Activated T-helper 17 cell treated with anti-CD3 and anti-CD28 coated beads, Interleukin-2, amount 50 U/mL, for 72 hours (primary cell): ENCODE measurements around the gene RNF130. TPM values are rescaled to one million over a fixed set of nuclear protein-coding genes. Genes with fewer than 3 reads are reported as not detected.

ENCODE experiments used
- ATAC-seq: fragments of 150-1000 bp; cut with Tn5 transposase; replicated peaks from 2 replicates; pipeline ENCODE4 v1.10.0; 2021; ENCODE audit warnings: mild to moderate bottlenecking, moderate library complexity
- H3K27ac Mint-ChIP-seq: one replicate; pipeline ENCODE4 v1.8.0; 2022; ENCODE audit warnings: mixed read lengths
- H3K27me3 Mint-ChIP-seq: one replicate; pipeline ENCODE4 v1.8.0; 2022; ENCODE audit warnings: mixed read lengths
- H3K36me3 Mint-ChIP-seq: one replicate; pipeline ENCODE4 v1.8.0; 2022; ENCODE audit warnings: low read depth, mild to moderate bottlenecking, mixed read lengths
- H3K4me1 Mint-ChIP-seq: one replicate; pipeline ENCODE4 v1.8.0; 2022; ENCODE audit warnings: mixed read lengths
- H3K4me3 Mint-ChIP-seq: one replicate; pipeline ENCODE4 v1.8.0; 2022; ENCODE audit warnings: mild to moderate bottlenecking, mixed read lengths
- H3K9me3 Mint-ChIP-seq: one replicate; pipeline ENCODE4 v1.8.0; 2022; ENCODE audit warnings: mixed read lengths
- total RNA-seq, 2 donors: library from RNA; stranded (reverse); gene quantifications; one replicate each; pipeline ENCODE4 v1.2.3, GENCODE V29; 2022

RNF130 gene
- total RNA-seq, 2 donors from 2014 or later: 9.0 TPM

DNA sequence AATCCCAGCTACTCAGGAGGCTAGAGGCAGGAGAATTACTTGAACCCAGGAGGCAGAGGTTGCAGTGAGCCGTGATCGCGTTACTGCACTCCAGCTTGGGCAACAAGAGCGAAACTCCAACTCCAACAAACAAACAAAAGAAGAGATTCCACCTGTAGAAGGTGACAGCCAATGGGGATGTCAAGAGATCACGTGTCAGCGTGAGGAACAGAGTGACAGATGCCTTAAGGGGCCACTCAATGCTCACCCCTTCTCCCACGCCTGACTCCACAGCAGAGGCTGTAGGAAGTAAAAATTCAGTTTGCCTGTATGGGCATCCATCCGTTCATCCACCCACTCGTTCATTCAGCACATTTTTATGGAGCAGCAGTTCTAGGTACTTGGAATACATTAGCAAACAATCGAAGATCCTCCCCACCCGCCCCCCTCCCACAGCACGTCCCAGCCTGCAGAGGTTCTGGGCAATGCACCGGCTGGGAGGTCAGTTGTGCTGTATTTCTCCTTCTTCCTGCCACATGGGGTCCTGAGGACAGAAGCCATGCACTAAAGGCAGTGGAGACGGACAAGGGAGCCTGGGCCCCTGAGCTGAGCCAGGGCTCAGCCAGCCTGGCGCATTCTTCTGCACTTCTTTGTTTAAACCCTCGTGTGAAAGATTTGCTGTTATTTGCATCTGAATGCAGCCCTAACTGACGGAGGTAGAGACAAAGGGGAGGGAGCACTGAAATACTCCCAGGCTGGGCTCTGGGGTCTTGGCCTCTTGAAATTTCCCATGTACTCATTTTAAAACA, 11.3 kb upstream of the RNF130 start:
- Mint-ChIP-seq H3K4me1 (no peaks in the 10 kb centered on the region), H3K27ac (no peak overlapping the region), H3K36me3 (no peaks in the 10 kb centered on the region), H3K27me3 (peaks cover 17% of the 10 kb centered on the region), H3K9me3 (no peaks in the 10 kb centered on the region), H3K4me3 (no peak overlapping the region)
- no peak for ATAC-seq

DNA sequence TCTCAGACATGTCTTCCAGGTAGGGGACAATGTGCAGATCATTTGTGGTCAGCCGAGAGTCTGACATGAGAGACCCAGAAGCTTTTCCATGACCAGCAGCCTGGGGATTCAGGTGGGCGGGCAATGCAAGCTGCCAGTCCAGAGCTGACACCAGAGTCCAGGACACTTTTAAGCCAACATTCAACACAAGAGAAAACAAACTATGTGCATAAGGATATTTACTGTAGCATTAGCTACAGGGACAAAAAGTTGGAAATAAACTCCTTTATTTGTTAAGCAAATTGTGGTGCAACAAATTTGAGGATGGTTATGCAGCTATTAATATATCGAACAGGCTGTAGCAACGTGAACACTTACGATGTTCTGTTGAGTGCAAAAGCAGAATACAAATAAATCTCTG, 9.9 kb upstream of the RNF130 start:
- no peak for ATAC-seq
- Mint-ChIP-seq H3K27ac (no peak overlapping the region), H3K4me1 (no peaks in the 10 kb centered on the region), H3K9me3 (no peaks in the 10 kb centered on the region), H3K4me3 (no peak overlapping the region), H3K27me3 (peaks cover 17% of the 10 kb centered on the region), H3K36me3 (no peaks in the 10 kb centered on the region)

DNA sequence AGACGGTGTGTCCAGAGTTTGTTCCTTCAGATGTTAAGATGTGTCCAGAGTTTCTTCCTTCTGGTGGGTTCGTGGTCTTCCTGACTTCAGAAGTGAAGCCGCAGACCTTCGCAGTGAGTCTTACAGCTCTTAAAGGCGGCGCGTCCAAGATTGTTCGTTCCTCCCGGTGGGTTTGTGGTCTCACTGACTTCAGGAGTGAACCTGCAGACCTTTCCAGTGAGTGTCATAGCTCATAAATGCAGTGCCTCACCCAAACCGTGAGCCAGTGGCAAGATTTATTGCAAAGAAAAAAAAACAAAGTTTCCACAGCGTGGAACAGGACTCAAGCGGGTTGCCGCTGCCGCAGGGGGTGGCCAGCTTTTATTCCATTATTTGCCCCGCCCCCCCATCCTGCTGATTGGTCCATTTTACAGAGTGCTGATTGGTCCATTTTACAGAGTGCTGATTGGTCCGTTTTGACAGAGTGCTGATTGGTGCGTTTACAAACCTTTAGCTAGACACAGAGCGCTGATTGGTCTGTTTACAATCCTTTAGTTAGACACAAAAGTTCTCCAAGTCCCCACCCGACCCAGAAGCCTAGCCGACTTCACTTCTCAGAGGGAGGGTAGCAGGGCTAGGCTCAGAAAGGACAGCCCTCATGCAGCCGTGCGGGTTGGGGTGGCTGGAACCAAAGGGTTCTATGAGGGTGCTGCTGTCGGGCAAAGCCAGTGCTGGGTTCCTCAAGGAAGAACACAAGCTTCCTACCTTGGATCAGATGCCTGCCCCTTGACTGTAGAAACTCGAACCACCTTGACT, 9.1 kb upstream of the RNF130 start:
- Mint-ChIP-seq H3K4me1 (no peaks in the 10 kb centered on the region), H3K36me3 (no peaks in the 10 kb centered on the region), H3K4me3 (no peak overlapping the region), H3K27me3 (peaks cover 17% of the 10 kb centered on the region), H3K9me3 (no peaks in the 10 kb centered on the region), H3K27ac (no peak overlapping the region)
- no peak for ATAC-seq

DNA sequence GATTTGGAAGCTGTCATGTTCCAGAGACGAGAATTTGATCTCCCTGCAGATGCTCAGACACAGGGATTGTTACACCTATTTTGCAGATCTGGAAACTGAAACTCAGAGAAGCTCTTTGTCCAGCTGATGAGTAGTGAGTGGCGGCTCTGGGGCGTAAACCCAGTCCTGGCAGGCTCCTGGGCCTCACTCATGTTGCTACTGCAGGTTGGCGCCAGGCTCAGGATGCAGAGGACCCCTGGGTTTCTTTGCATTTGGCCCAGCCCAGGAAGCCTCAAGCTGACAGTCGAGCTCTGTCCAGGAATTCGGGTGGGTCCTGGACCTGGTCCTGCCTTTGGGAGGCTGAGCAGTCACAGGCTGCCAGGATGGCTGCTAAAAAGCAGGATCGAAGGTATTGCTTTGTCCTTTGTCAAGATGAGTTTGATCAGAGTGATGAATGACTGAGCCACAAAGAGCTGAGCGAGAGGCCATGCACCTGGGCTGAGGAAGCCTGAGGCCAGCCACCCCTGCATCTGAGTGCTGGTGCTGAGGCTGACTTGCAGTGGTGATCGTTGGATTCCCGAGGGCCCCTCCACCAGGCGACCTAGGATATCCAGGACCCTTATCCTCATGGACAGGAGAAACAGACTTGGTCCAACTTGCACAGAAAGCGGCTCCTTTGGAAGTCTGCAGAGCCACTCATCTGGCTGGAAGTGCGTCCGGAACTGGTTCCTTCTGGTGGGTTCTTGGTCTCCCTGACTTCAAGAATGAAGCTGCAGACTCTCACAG, 8.3 kb upstream of the RNF130 start:
- Mint-ChIP-seq H3K36me3 (no peaks in the 10 kb centered on the region), H3K27ac (no peak overlapping the region), H3K4me1 (no peaks in the 10 kb centered on the region), H3K4me3 (no peak overlapping the region), H3K27me3 (peaks cover 17% of the 10 kb centered on the region), H3K9me3 (no peaks in the 10 kb centered on the region)
- no peak for ATAC-seq

DNA sequence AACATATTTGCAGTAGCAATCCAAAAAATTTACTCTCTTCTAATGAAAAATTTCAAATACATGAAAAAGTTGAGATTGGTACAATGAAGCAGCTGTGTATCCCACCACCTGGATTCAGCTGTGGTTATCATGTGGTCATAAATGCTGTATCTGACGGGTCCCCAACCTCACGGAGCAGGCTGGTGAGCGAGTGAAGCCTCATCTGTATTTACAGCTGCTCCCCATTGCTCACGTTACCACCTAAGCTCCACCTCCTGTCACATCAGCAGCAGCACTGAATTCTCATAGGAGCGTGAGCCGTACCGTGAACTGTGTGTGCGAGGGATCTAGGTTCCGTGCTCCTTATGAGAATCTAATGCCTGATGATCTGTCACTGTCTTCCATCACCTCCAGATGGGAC, 6.8 kb upstream of the RNF130 start:
- ATAC-seq: no peak
- Mint-ChIP-seq H3K36me3 (no peaks in the 10 kb centered on the region), H3K27ac (no peak overlapping the region), H3K4me1 (no peaks in the 10 kb centered on the region), H3K9me3 (no peaks in the 10 kb centered on the region), H3K4me3 (no peak overlapping the region), H3K27me3 (peaks cover 14% of the 10 kb centered on the region)

- Mint-ChIP-seq H3K4me3 (no peak overlapping the region), H3K36me3 (no peaks in the 10 kb centered on the region), H3K4me1 (no peaks in the 10 kb centered on the region), H3K9me3 (no peaks in the 10 kb centered on the region), H3K27ac (no peak overlapping the region), H3K27me3 (peaks cover 14% of the 10 kb centered on the region)
- ATAC-seq: no peak
Observed at GRCh38 chr5:180077594-180078284, 6.2 kb upstream of the RNF130 start.

DNA sequence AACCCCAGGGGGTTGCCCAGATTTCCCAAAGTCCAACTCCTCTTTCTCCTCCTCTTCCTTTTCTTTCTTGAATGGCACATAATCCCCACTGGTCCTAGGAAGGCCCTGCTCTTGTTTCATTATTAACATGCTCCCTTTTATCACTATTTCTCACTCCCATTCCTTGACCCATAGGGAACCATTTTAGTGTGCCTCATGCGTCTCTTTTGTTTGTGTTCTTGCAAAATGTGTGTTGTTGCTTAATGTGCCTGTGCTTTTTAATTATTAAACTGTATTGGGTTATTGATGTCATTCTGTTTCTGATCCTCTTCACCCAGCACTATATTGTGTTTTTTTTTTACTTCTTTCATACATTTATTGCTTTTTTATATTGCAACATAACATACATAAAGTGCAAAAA, 4.1 kb upstream of the RNF130 start:
- Mint-ChIP-seq H3K36me3 (no peaks in the 10 kb centered on the region), H3K4me1 (no peaks in the 10 kb centered on the region), H3K9me3 (no peaks in the 10 kb centered on the region), H3K27ac (no peak overlapping the region), H3K4me3 (no peak overlapping the region), H3K27me3 (peaks cover 11% of the 10 kb centered on the region)
- ATAC-seq: no peak

DNA sequence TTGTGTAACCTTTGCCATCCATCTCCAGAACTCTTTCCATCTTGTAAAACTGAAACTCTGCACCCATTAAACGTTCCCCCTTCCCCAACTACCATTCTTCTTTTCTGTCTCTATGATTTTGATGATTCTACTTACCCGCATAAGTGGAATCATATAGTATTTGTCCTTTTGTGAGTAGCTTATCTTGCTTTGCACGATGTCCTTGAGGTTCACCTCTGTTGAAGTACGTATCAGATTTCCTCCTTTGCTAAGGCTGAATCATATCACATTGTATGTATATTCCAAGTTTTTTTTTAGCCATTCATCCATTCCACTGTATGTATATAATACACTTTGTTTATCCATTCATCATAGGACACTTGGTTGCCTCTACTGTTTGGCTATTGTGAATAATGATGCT, 2.9 kb upstream of the RNF130 start:
- ATAC-seq: no peak
- Mint-ChIP-seq H3K27me3 (peaks cover 7% of the 10 kb centered on the region), H3K4me3 (no peak overlapping the region), H3K27ac (no peak overlapping the region), H3K9me3 (no peaks in the 10 kb centered on the region), H3K4me1 (no peaks in the 10 kb centered on the region), H3K36me3 (no peaks in the 10 kb centered on the region)

- H3K4me3 Mint-ChIP-seq: peak overlapping the region; percentile 58
- no peak overlapping the region for H3K27ac Mint-ChIP-seq
- H3K36me3 Mint-ChIP-seq: no peaks in the 10 kb centered on the region
- H3K4me1 Mint-ChIP-seq: no peaks in the 10 kb centered on the region
- no peaks in the 10 kb centered on the region for H3K27me3 Mint-ChIP-seq
- no peak for ATAC-seq
- H3K9me3 Mint-ChIP-seq: no peaks in the 10 kb centered on the region
Observed at GRCh38 chr5:180072556-180072955, 997 bp upstream of the RNF130 start.

- H3K9me3 Mint-ChIP-seq: no peaks in the 10 kb centered on the region
- H3K4me1 Mint-ChIP-seq: no peaks in the 10 kb centered on the region
- ATAC-seq: no peak
- no peaks in the 10 kb centered on the region for H3K27me3 Mint-ChIP-seq
- H3K27ac Mint-ChIP-seq: no peak overlapping the region
- H3K36me3 Mint-ChIP-seq: no peaks in the 10 kb centered on the region
- H3K4me3 Mint-ChIP-seq: peak overlapping the region; percentile 58
Observed at GRCh38 chr5:180072256-180072548, 643 bp upstream of the RNF130 start.

- Mint-ChIP-seq H3K4me3 (peak overlapping the region; percentile 83), H3K27ac (peak overlapping the region; percentile 74), H3K27me3 (no peaks in the 10 kb centered on the region), H3K4me1 (no peaks in the 10 kb centered on the region), H3K36me3 (no peaks in the 10 kb centered on the region), H3K9me3 (no peaks in the 10 kb centered on the region)
- peak; percentile 25 for ATAC-seq
Observed at GRCh38 chr5:180070756-180071530, 616 bp downstream of the RNF130 start.

DNA sequence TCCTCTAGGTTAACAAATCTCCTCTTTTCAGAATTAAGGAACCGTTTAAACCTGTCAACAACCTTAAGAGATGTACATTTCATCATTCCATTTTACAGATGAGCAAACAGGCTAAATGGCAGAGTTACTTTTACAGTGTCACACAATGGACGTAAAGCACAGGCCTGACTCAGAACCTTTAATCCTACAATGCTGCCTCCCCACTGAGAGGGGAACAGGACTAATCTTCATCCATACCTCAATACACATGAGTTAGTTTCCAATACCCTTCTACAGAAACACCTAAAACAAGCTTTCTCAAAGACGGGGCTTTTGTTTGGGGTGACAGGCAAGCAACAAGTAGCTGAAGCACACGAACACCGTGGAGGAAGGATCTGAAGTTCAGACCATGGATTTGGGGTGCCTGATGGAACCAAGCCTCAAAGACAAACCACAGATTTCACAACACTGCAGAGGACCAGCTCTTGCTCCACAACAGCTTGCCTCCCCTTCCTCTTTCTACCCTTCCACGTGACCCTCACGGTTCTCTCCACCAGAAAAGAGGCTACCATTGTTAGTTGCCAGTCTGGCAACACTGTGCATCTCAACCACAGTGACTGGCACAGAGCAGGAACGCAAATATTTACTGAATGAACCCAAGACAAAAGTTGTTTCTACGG, 1.8 kb downstream of the RNF130 start:
- no peak overlapping the region for H3K27ac Mint-ChIP-seq
- H3K4me3 Mint-ChIP-seq: peak overlapping the region; percentile 83
- H3K27me3 Mint-ChIP-seq: no peaks in the 10 kb centered on the region
- ATAC-seq: no peak
- H3K36me3 Mint-ChIP-seq: no peaks in the 10 kb centered on the region
- H3K9me3 Mint-ChIP-seq: no peaks in the 10 kb centered on the region
- H3K4me1 Mint-ChIP-seq: no peaks in the 10 kb centered on the region

DNA sequence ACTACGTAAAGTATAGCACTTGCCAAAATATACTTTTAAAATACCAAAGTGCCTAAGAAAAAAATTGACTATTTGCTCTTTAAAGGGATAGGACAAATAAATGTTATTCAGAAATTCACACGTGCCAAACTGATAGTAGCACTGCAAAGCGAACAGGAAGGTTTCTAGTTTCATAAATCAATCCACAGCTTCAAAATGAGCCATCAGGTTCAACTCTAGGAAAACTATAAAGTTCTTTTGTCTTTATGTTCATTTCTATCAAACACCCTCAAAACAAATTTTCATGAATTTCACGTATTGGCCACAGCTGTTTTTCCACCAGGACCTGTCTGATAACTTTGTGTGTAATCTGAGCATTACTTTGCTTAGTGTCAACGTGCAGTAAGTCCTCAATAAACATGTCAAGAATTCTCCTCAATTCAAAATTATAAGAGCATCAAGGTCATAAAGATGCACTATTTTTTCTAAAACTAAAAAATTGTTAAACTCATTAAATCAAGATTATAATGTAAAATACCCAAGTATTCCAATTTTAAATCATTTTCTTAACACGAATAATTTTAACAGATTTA, 3.0 kb downstream of the RNF130 start:
- no peaks in the 10 kb centered on the region for H3K36me3 Mint-ChIP-seq
- no peaks in the 10 kb centered on the region for H3K4me1 Mint-ChIP-seq
- no peaks in the 10 kb centered on the region for H3K9me3 Mint-ChIP-seq
- no peak for ATAC-seq
- no peaks in the 10 kb centered on the region for H3K27me3 Mint-ChIP-seq
- H3K27ac Mint-ChIP-seq: no peak overlapping the region
- no peak overlapping the region for H3K4me3 Mint-ChIP-seq
